Measurements from ENCODE around the gene ATP6AP2. TPM values are rescaled to one million over a fixed set of nuclear protein-coding genes. Genes with fewer than 3 reads are reported as not detected.

The ATP6AP2 gene
- total and polyA plus RNA-seq, 2 of the 13 experiments (the other 11 are each of a cell fraction or from before 2014, with no cell fraction given): 55.6 to 108 TPM

GRCh38 chrX:40580537-40581335, at the start of gene ATP6AP2 (continued):
- no peak for TF ChIP-seq ZNF724P (CRISPR knock-in tag; IDR thresholded peaks at IDR 0.05; ENCODE audit: borderline replicate concordance)
- peak; percentile 57 for TF ChIP-seq PHF20 (CRISPR knock-in tag; IDR thresholded peaks at IDR 0.05)
- peak; percentile 67 for TF ChIP-seq POLR2G (IDR thresholded peaks at IDR 0.05; ENCODE audit: low read depth, low read length)
- peak; percentile 84 for TF ChIP-seq CREM (IDR thresholded peaks at IDR 0.05)
- no peak for TF ChIP-seq CREM (CRISPR knock-in tag; IDR thresholded peaks at IDR 0.05)
- no peak for TF ChIP-seq POGK (CRISPR knock-in tag; conservative IDR thresholded peaks at IDR 0.05)
- TF ChIP-seq MATR3 (CRISPR knock-in tag; IDR thresholded peaks at IDR 0.05): no peak
- TF ChIP-seq HNRNPLL (IDR thresholded peaks at IDR 0.05; ENCODE audit: low read depth, low read length, poor library complexity, severe bottlenecking): peak; percentile 89
- 0 out of 2 replicates have a peak, but pooled peaks have one; percentile 29 for TF ChIP-seq ZNF354B (CRISPR knock-in tag; IDR thresholded peaks at IDR 0.05)
- peak; percentile 42; the same call in 1 of the 2 replicates for TF ChIP-seq SIN3A (IDR thresholded peaks at IDR 0.05; ENCODE audit: borderline replicate concordance, low read depth, low read length)
- peak; percentile 67 for TF ChIP-seq ZMYM4 (CRISPR knock-in tag; IDR thresholded peaks at IDR 0.05)
- peak; percentile 47 for TF ChIP-seq POGZ (CRISPR knock-in tag; IDR thresholded peaks at IDR 0.05)
- 0 out of 2 replicates have a peak, but pooled peaks have one; percentile 58 for TF ChIP-seq PRDM15 (CRISPR knock-in tag; IDR thresholded peaks at IDR 0.05)
- TF ChIP-seq ELK4 (CRISPR knock-in tag; IDR thresholded peaks at IDR 0.05; ENCODE audit: borderline replicate concordance): no peak
- peak; percentile 73 for TF ChIP-seq SAP130 (CRISPR knock-in tag; IDR thresholded peaks at IDR 0.05; ENCODE audit: low read depth)
- TF ChIP-seq ZNF501 (CRISPR knock-in tag; IDR thresholded peaks at IDR 0.05): peak; percentile 62
- no peak for TF ChIP-seq PITX1 (CRISPR knock-in tag; IDR thresholded peaks at IDR 0.05)
- 0 out of 2 replicates have a peak, but pooled peaks have one; percentile 33 for TF ChIP-seq IRF9 (CRISPR knock-in tag; IDR thresholded peaks at IDR 0.05; ENCODE audit: borderline replicate concordance)
- TF ChIP-seq BCL3 (CRISPR knock-in tag; IDR thresholded peaks at IDR 0.05): no peak
- no peak for TF ChIP-seq PHB2 (IDR thresholded peaks at IDR 0.05; ENCODE audit: partially characterized antibody)
- peak; percentile 93 for TF ChIP-seq GABPB1 (CRISPR knock-in tag; IDR thresholded peaks at IDR 0.05)
